HEK293T (cell line): Measurements from ENCODE around the gene TSEN54.

Source experiments
- BHLHE40 ChIP-seq: fragments of 450-650 bp; IDR thresholded peaks from 2 replicates; pipeline ENCODE4 v1.6.1; 2016; ENCODE audit warnings: mild to moderate bottlenecking, moderate library complexity, borderline replicate concordance
- ELF4 ChIP-seq: fragments of 450-650 bp; IDR thresholded peaks from 2 replicates; pipeline ENCODE4 v1.6.1; 2017; ENCODE audit warnings: antibody characterized with exemption
- FOXA1 ChIP-seq: fragments of 450-650 bp; IDR thresholded peaks from 2 replicates; pipeline ENCODE4 v1.6.1; 2016; ENCODE audit warnings: mild to moderate bottlenecking
- FOXK2 ChIP-seq: fragments of 450-650 bp; IDR thresholded peaks from 2 replicates; pipeline ENCODE4 v1.6.1; 2016; ENCODE audit warnings: mild to moderate bottlenecking
- FOXM1 ChIP-seq: fragments of 450-650 bp; IDR thresholded peaks from 2 replicates; pipeline ENCODE4 v1.6.1; 2017; ENCODE audit warnings: mild to moderate bottlenecking, borderline replicate concordance
- HDGF ChIP-seq: fragments of 450-650 bp; IDR thresholded peaks from 2 replicates; pipeline ENCODE4 v1.6.1; 2017; ENCODE audit warnings: antibody characterized with exemption, borderline replicate concordance
- LEF1 ChIP-seq: fragments of 450-650 bp; IDR thresholded peaks from 2 replicates; pipeline ENCODE4 v1.6.1; 2017; ENCODE audit warnings: mild to moderate bottlenecking, borderline replicate concordance
- NFRKB ChIP-seq: fragments of 450-650 bp; IDR thresholded peaks from 2 replicates; pipeline ENCODE4 v1.6.1; 2016; ENCODE audit warnings: mild to moderate bottlenecking, moderate library complexity
- SP1 ChIP-seq: fragments of 450-650 bp; IDR thresholded peaks from 2 replicates; pipeline ENCODE4 v1.6.1; 2017
- SUZ12 ChIP-seq: fragments of 450-650 bp; IDR thresholded peaks from 2 replicates; pipeline ENCODE4 v1.6.1; 2016; ENCODE audit warnings: mild to moderate bottlenecking
- TARDBP ChIP-seq: fragments of 450-650 bp; IDR thresholded peaks from 2 replicates; pipeline ENCODE4 v1.6.1; 2016
- TF ChIP-seq, protein P1 (sequence below): fragments of 450-650 bp; IDR thresholded peaks from 2 replicates; pipeline ENCODE4 v1.6.1; 2016

DNA sequence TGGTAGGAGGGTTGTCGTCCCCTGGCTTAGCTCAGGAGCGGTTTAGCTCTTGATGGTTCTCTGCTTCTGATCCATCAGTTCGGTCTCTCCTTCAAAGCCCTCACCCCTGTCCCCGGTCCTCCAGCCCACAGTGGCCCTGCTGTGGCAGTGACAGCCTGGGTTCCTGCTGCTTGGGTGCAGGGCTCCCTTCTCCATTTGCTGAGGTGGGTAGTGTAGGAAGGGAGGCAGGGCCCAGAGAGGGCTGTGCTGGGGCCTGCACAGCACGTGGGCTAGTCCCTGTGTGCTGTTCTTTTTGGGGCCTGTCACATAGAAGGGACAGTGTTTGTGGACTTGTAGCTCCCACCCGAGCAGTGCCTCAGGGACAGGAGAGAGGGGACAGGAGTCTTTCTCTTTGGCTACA, 41.6 kb upstream of the TSEN54 start:
- TF ChIP-seq SUZ12 (no peak), BHLHE40 (no peak), FOXA1 (no peak), FOXK2 (no peak), NFRKB (no peak), LEF1 (no peak), ELF4 (no peak), TARDBP (no peak), FOXM1 (no peak), SP1 (no peak), HDGF (no peak)
- TF ChIP-seq, protein P1, sequence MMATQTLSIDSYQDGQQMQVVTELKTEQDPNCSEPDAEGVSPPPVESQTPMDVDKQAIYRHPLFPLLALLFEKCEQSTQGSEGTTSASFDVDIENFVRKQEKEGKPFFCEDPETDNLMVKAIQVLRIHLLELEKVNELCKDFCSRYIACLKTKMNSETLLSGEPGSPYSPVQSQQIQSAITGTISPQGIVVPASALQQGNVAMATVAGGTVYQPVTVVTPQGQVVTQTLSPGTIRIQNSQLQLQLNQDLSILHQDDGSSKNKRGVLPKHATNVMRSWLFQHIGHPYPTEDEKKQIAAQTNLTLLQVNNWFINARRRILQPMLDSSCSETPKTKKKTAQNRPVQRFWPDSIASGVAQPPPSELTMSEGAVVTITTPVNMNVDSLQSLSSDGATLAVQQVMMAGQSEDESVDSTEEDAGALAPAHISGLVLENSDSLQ, result no peak
